VCaP (cell line): Measurements from ENCODE around the gene PELI3.
"Not testable (repeated sequence)": the region's sequence is repeated elsewhere in the genome, so short reads cannot be mapped to it uniquely, and the experiment has no call there.

ENCODE experiments used
- H3K27ac ChIP-seq: fragments of 450-650 bp; 2 replicates; pipeline ENCODE4 v1.5.1; 2017
- CTCF ChIP-seq: fragments of 450-650 bp; conservative IDR thresholded peaks from 2 replicates; pipeline ENCODE4 v1.5.1; 2017; ENCODE audit warnings: mild to moderate bottlenecking, moderate library complexity

Gene PELI3

GRCh38 chr11:66454247-66454646 lies 12.5 kb upstream of the PELI3 start:
- TF ChIP-seq CTCF: no peak
- H3K27ac ChIP-seq: no peak overlapping the region

- H3K27ac ChIP-seq: no peak overlapping the region
- no peak for TF ChIP-seq CTCF
These were observed 11.9 kb upstream of the PELI3 start for GRCh38 chr11:66454828-66455227.

- H3K27ac ChIP-seq: no peak overlapping the region
- TF ChIP-seq CTCF: no peak
These were observed 8.9 kb upstream of the PELI3 start for GRCh38 chr11:66457826-66458225.

- TF ChIP-seq CTCF: no peak
- H3K27ac ChIP-seq: no peak overlapping the region
These were observed 7.4 kb upstream of the PELI3 start for GRCh38 chr11:66459138-66459778.

GRCh38 chr11:66462010-66462409 lies 4.7 kb upstream of the PELI3 start:
- TF ChIP-seq CTCF: no peak
- H3K27ac ChIP-seq: no peak overlapping the region

- TF ChIP-seq CTCF: no peak
- no peak overlapping the region for H3K27ac ChIP-seq
These were observed 3.8 kb upstream of the PELI3 start for GRCh38 chr11:66462911-66463310.

- H3K27ac ChIP-seq: not testable (repeated sequence)
These were observed 2.6 kb upstream of the PELI3 start for GRCh38 chr11:66464116-66464515.

GRCh38 chr11:66464916-66465315 lies 1.8 kb upstream of the PELI3 start:
- H3K27ac ChIP-seq: no peak overlapping the region
- TF ChIP-seq CTCF: no peak
